HK-2 (cell line): Measurements from ENCODE around the gene C10orf143.

Experiments used
- DNase-seq: peaks from one replicate; pipeline ENCODE4 v3.0.0-alpha.2; 2018; ENCODE audit not compliant: unreplicated experiment

C10orf143 gene

DNA sequence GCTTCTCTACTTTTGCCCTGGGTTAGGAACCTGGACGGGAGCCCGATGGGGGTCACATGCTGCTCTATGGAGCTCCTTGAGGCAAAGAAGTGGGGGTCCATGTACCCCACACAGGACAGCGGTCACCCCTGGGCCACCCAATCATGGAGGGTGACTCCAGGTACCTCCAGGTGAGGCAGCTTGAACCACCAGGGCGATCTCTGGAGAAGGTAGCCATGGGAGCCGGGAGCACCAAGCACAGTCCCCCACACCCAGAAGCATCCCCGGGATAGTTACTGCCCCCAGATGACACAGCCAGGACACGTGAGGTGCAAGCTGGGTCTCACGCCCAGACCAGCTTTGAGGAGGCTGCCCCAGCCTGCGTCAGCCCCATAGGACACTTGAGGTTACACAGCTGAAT, 58.4 kb downstream of the C10orf143 start:
- DNase-seq = no peak

DNA sequence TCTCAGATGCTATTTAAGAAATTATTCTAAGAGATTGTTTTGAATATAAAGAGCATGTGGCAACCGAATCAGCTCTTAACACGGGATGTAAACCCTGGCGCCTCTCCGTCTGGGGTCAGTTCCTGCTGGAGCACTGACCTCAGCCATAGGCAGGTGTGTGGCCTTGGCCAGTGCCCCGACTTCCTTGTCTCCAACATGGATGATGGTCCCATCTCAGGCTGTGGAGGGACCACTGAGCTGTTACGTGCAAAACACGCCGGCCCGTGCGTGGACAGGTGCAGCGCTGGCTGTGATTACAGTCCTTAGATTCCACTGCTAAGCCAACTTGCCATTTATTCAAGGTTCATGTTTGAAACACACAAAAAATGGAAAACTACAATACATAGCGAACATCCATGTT, 59.9 kb downstream of the C10orf143 start:
- no peak for DNase-seq

DNA sequence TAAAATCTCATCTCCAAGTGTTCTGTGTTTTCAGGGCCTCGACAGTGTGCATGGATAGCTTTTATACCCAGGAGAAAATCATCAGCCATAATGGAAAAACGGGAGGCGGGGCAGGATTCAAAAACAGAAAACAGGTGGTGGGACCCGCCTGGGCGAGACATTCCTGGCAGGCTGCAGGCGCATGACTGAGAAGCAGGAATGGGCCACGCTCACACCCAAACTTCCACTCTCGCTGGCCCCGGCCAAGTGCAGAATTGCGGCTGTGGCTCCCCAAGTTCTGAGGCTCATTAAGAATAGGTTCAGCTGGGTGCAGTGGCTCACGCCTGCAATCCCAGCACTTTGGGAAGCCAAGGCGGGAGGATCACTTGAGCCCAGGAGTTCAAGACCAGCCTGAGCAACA, 60.6 kb downstream of the C10orf143 start:
- DNase-seq = no peak

DNA sequence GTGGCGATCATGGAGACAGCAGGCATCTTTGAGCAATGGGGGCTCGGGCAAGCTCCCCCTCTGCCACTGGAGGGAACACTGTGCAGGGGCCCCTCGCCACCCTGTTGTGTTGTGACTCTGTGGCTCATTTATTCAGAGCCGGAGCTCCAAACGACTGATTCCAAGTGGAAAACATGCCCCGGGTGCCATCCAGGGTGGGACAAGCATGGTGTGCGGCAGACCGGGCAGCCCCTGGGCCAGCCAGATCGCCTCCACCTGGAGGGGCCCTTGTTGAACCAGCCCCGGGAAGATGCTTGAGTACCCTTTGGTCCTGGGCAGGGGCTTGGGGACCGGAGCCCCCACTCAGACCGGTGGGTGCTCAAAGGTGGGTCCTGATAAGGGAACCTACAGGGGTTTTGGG, 61.4 kb downstream of the C10orf143 start:
- no peak for DNase-seq

DNA sequence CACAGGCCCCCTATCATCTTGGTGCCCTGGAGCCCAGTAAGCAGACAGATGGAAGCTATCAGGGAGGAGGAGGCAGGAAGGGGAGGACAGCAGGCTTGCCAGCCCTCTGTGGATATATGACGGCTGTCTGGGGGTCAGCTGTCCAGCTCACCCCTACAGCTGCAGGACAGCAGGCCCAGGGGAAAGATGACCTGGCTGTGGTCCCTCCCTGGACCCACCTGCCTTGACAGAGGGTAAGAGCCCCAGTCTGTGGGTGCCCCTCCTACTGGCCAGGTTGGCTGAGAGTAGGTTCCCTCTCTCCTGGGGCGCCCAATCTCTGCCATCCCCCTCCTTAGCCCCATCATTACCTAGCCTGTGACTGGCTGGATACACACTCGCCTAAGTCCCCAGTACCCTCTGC, 62.5 kb downstream of the C10orf143 start:
- no peak for DNase-seq

DNA sequence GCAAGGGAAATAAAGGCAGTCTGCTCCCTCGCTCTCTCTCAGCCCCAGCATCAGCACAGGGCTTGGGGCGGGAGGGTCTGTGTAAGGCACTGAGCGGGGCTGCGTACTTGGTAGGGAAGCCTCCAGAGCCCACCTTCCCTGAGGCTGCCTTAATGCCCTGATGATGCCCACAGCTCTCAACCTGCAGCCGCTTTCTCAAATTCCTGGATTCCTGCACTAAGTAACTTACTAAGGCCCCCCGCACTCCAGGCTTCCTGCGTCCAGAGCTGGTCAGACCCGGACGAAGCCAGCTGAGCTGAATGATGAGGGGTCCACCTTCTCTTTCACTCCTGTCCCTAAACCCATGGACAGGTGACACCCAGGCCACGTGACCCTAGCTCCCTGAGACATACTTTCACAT, 63.3 kb downstream of the C10orf143 start:
- no peak for DNase-seq

DNA sequence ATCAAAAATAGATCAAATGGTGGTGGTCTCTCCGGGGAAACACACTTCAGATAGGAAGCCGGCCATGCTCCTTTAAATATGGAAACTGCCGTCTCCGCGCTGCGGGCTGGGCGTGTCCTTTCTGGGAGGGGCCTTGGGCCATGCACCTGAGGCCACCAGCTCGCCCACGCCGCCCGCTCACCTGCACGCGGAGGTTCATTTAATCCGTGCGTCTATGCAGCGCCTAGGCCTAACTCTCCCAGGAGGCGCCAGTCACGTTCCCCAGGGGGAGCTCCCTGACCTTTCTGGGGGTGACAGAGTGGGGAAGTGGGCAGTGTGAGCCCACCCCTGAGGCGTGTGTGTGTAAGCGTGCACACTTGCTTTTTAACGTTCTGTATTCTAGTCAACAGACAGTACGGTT, 64.0 kb downstream of the C10orf143 start:
- no peak for DNase-seq

DNA sequence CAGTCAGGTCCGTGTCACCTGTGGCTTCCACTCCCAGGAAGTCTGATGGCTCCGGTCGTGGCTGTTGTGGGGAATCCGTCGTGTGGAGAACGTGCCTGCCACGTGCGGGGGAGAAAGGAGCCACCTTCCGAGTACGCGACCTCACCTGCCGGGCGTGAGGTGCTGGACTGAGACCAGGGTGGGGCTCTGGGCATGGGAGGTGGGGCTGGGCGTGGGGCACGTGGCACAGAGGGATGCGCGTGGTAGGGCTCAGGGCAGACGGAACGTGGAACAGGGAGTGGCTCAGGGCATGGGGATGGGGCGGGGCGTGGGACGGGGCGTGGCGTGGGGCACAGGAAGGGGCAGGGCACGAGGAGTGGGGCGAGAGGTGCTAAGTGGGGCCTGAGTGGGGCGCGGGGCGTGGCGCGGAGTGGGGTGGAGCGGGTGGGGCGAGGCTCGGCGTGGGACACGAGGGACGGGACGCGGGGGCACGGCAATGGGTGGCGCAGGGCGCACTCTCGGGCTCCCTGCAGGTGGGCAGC, 64.8 kb downstream of the C10orf143 start:
- DNase-seq = no peak

DNA sequence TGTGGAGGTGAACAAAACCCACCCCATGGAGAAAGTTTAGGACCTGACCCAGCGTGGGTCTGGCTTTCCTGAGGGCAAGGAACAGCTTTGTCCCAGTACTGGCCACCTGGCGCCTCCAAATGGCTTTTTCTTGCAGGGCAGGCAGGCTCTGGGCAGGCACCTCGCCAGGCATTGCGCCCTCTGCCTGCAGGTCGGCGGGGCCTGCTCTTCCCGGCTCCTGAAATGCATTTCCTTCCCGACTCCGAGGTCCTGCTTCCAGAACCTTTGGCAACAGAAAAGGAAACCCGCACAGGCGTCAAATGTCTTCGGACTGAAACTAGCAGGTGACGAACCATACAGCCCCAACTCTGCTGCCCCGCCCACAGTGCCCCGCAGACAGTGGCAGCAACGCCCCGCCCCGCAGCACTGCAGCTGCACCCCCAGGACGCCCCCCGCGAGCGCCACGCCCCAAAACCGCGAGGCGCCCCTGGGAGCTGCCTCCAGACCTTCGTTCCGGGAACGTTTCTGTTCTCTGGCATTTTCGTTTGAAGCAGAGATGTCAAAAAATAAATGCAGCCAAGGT, 65.5 kb downstream of the C10orf143 start:
- DNase-seq = no peak

DNA sequence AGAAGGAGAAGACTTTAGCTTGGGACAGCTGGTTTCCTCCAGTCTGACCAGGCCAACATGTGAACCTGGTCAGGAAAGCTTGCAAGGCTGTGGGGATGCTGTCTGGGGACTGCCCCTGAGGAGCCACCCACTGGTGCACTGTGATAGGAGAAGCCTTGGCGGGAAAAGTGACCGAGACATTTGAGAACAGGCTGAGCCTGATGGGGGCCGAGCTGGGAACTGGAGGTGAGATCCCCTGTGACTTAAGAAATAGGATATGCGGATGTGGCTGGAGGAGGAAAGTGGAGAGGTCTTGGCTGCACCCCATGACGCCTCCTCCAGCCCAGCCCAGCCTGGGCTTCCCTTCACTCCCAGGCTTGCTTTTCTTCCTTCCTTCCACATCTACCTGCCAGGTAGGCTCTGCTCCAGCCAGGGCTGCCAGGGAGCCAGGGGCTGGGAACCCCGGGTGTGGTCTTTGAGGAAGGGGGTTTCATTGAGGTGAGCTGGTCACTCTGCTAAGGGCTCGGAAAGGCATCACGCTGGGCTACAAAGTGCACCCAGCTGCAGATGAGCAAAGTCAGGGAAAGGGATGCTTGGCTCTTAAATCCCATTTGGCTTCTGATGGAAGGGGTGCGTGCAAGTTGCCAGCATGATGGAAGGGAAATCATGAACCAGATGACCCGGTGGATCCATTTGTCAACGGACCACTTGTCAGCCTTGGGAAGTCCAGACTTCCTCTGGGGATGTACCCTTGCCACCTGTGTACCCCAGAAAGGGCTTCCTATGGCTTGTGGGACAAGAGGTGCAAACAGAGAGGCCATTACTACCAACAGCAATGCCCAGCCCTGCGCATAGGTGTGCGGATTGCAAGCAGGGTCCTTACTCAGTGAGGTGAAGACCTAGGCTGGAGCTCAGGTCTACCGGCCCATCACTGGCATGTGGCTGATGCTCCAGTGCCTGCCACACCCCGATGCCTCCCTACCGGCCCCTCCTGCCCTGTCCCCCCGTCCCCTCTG, 66.3 kb downstream of the C10orf143 start:
- no peak for DNase-seq

DNA sequence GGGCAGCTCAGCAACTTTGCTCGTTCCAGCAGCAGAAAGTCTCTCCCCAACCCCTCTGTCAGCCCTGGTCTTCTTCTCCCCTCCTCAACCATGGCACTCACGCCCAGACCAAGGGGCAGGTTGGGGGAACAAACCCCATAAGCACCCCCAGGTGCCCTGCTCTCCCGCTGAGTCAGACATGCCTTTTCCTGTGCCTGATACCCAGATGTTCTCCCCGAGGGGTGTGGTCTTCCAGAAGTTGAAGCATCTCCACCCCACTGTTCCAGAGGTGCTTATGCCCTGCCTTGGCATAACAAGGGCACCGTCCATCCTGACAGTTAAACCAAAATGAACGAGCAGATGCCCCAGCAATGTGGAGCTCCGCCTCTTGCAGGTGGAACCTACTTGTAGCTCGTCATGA, 67.1 kb downstream of the C10orf143 start:
- no peak for DNase-seq

DNA sequence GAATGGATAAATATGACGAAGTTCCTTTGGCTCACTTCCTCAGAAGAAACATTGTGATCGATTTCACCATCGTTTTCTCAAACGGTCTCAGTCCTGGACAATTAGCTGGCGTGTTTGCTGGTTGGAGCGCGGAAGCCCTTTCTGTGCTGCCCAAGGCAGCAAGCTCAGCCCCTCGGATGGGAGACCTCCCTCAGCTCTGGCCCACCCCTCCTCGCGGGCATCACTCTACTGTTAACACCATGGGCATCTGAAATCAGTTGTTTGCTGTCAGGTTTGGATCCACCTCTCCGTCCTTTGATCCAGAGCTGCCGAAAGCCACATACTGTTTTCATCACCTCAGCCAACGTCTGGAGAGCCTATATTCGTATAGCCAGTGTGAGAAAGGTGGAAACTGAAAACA, 68.2 kb downstream of the C10orf143 start:
- no peak for DNase-seq

DNA sequence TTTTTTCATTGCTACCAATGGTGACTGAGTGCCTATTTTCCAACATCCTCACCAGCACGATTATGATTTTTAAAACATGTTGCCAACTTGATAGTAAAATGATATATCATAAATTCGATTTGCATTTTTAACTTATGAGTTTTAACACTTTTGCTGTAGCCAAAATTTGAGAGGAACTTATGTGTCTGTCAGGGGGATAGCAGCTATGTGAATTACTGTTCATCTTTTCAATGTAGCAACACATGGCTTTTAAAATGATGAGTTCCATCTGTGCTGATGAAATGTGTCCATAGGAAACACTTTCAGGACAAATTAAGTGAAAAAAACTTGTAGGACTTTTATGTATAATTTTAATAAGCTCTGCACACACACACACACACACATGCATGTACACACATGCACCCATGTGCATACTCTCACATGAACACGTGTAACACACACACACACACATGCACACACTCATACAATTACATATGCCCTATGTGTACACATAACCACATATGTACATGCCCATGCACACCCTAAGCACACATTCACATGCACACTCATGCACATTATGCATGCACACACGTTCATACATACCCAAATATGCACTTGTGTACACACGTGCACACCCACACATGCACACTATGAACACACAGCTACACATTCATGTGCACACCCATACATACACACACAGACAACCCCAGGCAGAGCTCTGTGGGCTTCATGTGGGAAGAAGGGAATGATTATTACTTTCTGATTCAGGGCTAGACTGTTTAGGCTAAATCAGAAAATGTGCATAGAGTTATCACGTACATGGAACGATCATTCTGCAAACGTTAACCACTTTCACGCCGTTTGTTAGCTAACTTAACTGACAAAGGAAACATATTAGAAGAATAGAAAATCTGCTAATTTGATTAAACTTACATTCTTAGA, 68.9 kb downstream of the C10orf143 start:
- no peak for DNase-seq

DNA sequence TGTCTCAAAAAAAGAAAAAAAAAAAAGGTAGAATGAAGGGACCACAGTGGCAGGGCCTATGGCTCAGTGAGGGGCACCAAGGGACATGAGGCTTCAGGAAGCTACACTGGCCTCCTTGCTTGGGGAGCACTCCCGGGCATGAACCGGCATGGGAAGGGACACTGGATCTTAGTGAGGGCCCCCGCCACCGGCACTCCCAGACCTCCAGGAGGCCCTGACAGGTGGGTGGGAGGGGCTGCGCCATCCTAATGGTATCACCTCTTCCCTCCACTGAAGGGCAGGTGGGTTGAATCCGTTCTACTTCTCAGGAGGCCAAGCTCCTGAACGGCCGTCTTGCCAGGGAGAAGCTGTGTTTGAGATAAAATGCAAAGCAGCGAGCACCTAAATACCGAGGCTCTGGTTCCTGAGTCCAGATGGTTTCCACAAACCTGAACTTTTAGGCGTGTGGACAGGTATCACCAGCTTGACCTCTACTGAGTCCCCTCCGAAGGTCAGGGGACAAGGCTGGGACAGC, 69.8 kb downstream of the C10orf143 start:
- DNase-seq = no peak

DNA sequence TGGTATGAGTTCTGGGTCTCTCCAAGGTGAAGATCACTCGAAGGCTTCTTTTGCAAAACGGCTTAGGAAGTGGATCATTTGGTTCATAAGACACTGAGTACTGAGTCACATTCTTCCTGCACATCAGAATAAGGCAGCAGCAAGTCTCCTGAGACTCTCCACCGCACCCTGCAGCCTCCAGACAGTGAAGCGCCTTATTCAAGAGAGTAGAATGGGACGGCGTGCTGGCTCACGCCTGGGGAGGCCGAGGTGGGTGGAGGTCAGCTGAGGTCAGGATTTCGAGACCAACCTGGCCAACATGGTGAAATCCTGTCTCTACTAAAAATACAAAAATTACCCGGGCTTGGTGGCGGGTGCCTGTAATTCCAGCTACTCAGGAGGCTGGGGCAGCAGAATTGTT, 70.3 kb downstream of the C10orf143 start:
- DNase-seq = no peak

DNA sequence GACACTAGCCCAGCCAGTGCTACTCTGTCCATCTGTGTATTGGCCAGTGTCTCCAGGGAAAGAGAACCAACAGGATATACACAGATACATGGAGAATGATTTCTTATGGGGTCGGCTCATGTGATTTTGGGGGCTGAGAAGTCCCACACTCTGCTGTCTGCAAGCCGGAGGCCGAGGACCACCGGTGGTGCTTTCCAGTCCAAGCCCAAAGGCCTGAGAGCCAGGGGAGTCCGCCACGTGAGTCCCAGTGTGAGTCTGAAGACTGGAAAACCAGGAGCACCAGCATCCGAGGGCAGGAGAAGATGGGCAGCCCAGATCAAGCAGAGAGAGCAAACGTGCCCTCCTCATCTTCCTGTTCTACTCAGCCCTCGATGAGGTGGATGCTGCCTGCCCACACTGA, 71.5 kb downstream of the C10orf143 start:
- DNase-seq = no peak

DNA sequence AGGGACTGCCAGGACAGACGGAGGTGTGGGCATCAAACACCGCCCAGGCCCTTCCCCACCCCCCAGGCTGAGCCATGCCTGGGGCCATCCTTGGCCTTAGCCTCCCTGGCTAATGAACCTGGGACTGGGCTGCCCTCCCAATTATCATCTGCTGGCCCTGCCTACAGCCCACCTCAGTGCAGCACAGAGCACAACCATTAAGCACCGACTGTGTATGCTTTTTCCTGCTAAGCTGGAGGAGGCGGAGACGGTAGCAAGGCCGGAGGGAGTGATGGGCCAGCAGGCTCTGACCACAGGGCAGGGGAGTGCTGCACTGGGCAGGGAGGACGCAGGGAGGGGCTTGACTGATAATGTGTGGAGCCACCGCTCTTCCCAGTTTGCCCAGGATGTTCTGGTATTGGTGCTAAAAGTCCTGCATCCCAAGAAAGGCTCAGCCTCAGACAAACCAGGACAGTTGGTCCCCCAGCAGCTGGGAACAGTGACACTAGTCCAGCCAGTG, 72.0 kb downstream of the C10orf143 start:
- DNase-seq = no peak

DNA sequence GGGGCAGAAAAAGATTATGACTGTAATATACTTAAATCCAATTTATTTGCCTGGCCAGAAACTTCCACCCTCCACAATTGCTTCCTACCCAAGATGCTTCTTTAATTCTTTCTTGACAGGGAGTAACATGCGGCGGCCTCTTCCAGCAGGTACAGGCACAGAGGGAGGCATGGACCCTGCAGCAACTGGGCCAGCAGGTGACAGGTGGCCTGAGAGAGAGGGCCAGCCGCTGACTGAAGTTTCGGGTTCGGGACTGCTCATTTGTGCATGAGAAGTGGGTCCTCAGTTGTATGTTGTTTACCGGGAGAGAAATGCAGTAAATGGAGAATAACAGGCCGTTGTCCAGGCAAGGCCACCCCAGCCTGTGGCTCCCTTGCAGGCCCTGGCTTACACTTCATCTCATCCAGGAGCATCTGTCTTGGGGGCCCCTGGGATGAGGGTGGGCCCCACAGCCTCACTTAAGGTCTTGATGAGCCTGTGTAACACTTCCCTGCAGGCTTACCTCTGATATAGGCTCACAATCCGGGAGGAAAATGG, 72.5 kb downstream of the C10orf143 start:
- no peak for DNase-seq

DNA sequence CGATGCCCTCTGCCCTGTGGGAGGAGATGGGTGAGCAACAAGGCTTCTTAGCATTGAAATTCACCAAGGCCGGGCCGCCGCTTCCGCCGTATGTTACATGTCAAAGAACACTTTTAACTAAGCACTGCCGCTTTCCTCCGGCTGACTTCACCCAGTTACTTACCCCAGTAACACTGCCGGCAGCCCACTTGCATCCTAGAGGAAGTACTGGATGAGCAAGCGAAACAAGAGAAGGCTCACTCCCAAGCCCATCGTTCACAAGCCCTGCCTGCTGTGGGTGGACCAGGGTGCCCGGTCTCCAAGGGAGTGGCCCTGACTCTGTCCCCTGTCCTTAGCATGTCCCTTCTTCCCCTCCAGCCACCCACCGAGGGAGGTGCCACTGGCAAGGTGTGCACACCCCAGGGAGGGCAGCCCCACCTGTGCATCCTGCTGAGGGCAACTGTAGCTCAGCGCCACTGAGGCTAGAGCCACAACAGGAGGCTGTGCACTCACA, 73.4 kb downstream of the C10orf143 start:
- no peak for DNase-seq

DNA sequence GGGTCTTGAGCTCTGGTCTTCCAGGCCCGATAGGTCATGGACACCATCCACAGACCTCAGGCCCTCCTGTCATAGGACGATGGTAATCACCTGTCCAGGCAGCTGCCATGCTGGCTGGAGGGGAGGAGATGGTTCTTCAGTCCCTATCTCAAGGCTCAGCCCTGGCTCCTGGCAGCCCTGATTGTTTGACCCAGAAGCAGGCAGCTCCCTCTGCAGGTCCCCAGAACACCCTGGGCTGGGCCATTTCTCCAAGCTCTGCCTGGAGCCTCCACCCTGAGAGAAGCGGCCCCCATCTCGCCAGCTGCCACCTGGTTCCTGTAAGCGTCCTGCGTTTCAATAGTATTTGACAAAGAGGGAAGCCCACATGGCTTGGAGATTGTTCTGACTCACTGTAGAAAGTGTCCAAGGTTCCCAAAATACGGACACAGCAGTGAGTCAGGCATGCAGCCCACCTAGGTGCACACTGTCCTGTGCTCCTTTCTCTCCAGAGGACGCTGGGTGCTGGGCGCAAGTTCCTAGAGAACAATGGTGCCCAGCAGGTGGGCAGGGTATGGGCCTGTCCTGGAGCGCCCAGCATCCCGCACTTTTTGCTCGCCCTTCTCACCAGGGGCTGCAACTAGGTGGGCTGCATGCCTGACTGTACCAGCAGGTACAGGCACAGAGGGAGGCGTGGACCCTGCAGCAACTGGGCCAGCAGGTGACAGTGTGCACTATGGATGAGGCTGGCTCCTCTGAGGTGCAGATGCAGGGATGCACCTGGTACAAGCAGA, 74.1 kb downstream of the C10orf143 start:
- no peak for DNase-seq
